ENCODE results near the gene LYRM4.
A peak's percentile ranks its signal among the peaks of the same experiment; 100 is the strongest.

Gene LYRM4

GRCh38 chr6:5197084-5197483, 63.7 kb downstream of the LYRM4 start:
- Histone ChIP-seq H3K4me3 (ENCODE audit: low read length) (no peak overlapping the region), H3K9me3 (ENCODE audit: insufficient read depth, low read length) (no peaks in the 10 kb centered on the region), H3K4me1 (ENCODE audit: low read length) (no peaks in the 10 kb centered on the region), H3K27ac (ENCODE audit: low read length) (no peak overlapping the region), H4K20me1 (ENCODE audit: insufficient read depth, low read length) (no peaks in the 10 kb centered on the region), H3K36me3 (replicated peaks; ENCODE audit: low read depth, low read length) (no peaks in the 10 kb centered on the region), H3K27me3 (ENCODE audit: low read depth, low read length) (no peaks in the 10 kb centered on the region), H3K79me2 (ENCODE audit: low read length) (no peaks in the 10 kb centered on the region), H3K4me2 (ENCODE audit: low read length) (no peak overlapping the region), H2AFZ (ENCODE audit: low read depth, low read length) (no peak overlapping the region), H3K9ac (ENCODE audit: low read length) (no peak overlapping the region)
- TF ChIP-seq EZH2phosphoT487 (IDR thresholded peaks at IDR 0.05; ENCODE audit: low read depth): no peak
- TF ChIP-seq, protein P1, sequence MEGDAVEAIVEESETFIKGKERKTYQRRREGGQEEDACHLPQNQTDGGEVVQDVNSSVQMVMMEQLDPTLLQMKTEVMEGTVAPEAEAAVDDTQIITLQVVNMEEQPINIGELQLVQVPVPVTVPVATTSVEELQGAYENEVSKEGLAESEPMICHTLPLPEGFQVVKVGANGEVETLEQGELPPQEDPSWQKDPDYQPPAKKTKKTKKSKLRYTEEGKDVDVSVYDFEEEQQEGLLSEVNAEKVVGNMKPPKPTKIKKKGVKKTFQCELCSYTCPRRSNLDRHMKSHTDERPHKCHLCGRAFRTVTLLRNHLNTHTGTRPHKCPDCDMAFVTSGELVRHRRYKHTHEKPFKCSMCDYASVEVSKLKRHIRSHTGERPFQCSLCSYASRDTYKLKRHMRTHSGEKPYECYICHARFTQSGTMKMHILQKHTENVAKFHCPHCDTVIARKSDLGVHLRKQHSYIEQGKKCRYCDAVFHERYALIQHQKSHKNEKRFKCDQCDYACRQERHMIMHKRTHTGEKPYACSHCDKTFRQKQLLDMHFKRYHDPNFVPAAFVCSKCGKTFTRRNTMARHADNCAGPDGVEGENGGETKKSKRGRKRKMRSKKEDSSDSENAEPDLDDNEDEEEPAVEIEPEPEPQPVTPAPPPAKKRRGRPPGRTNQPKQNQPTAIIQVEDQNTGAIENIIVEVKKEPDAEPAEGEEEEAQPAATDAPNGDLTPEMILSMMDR (IDR thresholded peaks at IDR 0.05; ENCODE audit: low read depth, low read length): no peak

GRCh38 chr6:5192135-5192794, 68.5 kb downstream of the LYRM4 start:
- Histone ChIP-seq H3K27ac (ENCODE audit: low read length) (no peak overlapping the region), H4K20me1 (ENCODE audit: insufficient read depth, low read length) (0 out of 2 replicates have a peak, but pooled peaks cover 3% of the 10 kb centered on the region)
- TF ChIP-seq, protein P1 (IDR thresholded peaks at IDR 0.05; ENCODE audit: low read depth, low read length): no peak
- TF ChIP-seq EZH2phosphoT487 (IDR thresholded peaks at IDR 0.05; ENCODE audit: low read depth): no peak

DNA sequence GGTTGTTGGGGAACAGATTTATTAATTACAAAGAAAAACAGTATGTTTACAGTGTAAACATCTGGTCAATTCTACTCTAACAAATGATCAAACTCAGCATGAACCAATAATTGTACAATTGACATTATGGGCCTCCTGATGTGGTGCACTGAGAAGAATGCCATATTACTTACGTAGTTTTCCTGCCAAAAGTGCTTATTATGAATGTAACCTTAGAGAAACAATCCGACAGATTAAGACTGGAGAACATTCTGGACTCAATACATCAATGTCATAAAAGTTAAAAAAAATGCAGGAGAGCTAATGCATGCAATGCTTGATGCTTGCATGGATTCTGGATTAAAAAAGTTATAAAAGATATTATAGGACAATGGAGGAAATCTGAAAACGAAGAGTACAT, 69.0 kb downstream of the LYRM4 start:
- H3K36me3 ChIP-seq (replicated peaks; ENCODE audit: low read depth, low read length): no peaks in the 10 kb centered on the region
- H3K9me3 ChIP-seq (ENCODE audit: insufficient read depth, low read length): no peaks in the 10 kb centered on the region
- H3K27ac ChIP-seq (ENCODE audit: low read length): no peak overlapping the region
- no peak for TF ChIP-seq EZH2phosphoT487 (IDR thresholded peaks at IDR 0.05; ENCODE audit: low read depth)
- TF ChIP-seq, protein P1 (IDR thresholded peaks at IDR 0.05; ENCODE audit: low read depth, low read length): no peak
- peaks cover 14% of the 10 kb centered on the region for H3K4me1 ChIP-seq (ENCODE audit: low read length)
- no peaks in the 10 kb centered on the region for H3K79me2 ChIP-seq (ENCODE audit: low read length)
- H4K20me1 ChIP-seq (ENCODE audit: insufficient read depth, low read length): 0 out of 2 replicates have a peak, but pooled peaks cover 3% of the 10 kb centered on the region
- no peaks in the 10 kb centered on the region for H3K27me3 ChIP-seq (ENCODE audit: low read depth, low read length)
- no peak overlapping the region for H3K9ac ChIP-seq (ENCODE audit: low read length)
- no peak overlapping the region for H3K4me3 ChIP-seq (ENCODE audit: low read length)
- peak overlapping the region; percentile 51 for H3K4me2 ChIP-seq (ENCODE audit: low read length)
- no peak overlapping the region for H2AFZ ChIP-seq (ENCODE audit: low read depth, low read length)

More at GRCh38 chr6:5192135-5192794, 68.5 kb downstream of the LYRM4 start:
- Histone ChIP-seq H3K4me3 (ENCODE audit: low read length) (no peak overlapping the region), H3K36me3 (replicated peaks; ENCODE audit: low read depth, low read length) (no peaks in the 10 kb centered on the region), H3K4me2 (ENCODE audit: low read length) (no peak overlapping the region), H3K4me1 (ENCODE audit: low read length) (peaks cover 14% of the 10 kb centered on the region), H2AFZ (ENCODE audit: low read depth, low read length) (no peak overlapping the region), H3K9ac (ENCODE audit: low read length) (no peak overlapping the region), H3K9me3 (ENCODE audit: insufficient read depth, low read length) (no peaks in the 10 kb centered on the region), H3K79me2 (ENCODE audit: low read length) (no peaks in the 10 kb centered on the region), H3K27me3 (ENCODE audit: low read depth, low read length) (no peaks in the 10 kb centered on the region)

- Histone ChIP-seq H3K9ac (ENCODE audit: low read length) (no peak overlapping the region), H3K9me3 (ENCODE audit: insufficient read depth, low read length) (no peaks in the 10 kb centered on the region), H2AFZ (ENCODE audit: low read depth, low read length) (no peak overlapping the region), H3K27me3 (ENCODE audit: low read depth, low read length) (no peaks in the 10 kb centered on the region), H3K4me2 (ENCODE audit: low read length) (peak overlapping the region; percentile 51), H3K36me3 (replicated peaks; ENCODE audit: low read depth, low read length) (no peaks in the 10 kb centered on the region), H3K79me2 (ENCODE audit: low read length) (no peaks in the 10 kb centered on the region), H3K27ac (ENCODE audit: low read length) (no peak overlapping the region), H3K4me1 (ENCODE audit: low read length) (peaks cover 14% of the 10 kb centered on the region), H4K20me1 (ENCODE audit: insufficient read depth, low read length) (0 out of 2 replicates have a peak, but pooled peaks cover 3% of the 10 kb centered on the region), H3K4me3 (ENCODE audit: low read length) (no peak overlapping the region)
- TF ChIP-seq EZH2phosphoT487 (IDR thresholded peaks at IDR 0.05; ENCODE audit: low read depth): no peak
- TF ChIP-seq, protein P1 (IDR thresholded peaks at IDR 0.05; ENCODE audit: low read depth, low read length): no peak
Measured at GRCh38 chr6:5191222-5191621, 69.5 kb downstream of the LYRM4 start.
